GM18498 (cell line): ENCODE measurements around the gene ZNF326.

Experiments
- ATAC-seq: cut with Tn5 transposase; IDR thresholded peaks from one replicate; pipeline ENCODE4 v1.9.1; 2021; ENCODE audit warnings: mild to moderate bottlenecking, moderate library complexity; ENCODE audit not compliant: unreplicated experiment

Gene ZNF326, protein sequence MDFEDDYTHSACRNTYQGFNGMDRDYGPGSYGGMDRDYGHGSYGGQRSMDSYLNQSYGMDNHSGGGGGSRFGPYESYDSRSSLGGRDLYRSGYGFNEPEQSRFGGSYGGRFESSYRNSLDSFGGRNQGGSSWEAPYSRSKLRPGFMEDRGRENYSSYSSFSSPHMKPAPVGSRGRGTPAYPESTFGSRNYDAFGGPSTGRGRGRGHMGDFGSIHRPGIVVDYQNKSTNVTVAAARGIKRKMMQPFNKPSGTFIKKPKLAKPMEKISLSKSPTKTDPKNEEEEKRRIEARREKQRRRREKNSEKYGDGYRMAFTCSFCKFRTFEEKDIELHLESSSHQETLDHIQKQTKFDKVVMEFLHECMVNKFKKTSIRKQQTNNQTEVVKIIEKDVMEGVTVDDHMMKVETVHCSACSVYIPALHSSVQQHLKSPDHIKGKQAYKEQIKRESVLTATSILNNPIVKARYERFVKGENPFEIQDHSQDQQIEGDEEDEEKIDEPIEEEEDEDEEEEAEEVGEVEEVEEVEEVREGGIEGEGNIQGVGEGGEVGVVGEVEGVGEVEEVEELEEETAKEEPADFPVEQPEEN

GRCh38 chr1:89994805-89995597 is at the start of gene ZNF326:
TSS of gene ZNF326 (plus strand) at chr1:89995110. CDS start at chr1:89995258, 148 bp downstream.
- peak; percentile 97 for ATAC-seq

- peak; percentile 77 for ATAC-seq
These were observed 48.9 kb upstream of the ZNF326 start for GRCh38 chr1:89945852-89946476.

DNA sequence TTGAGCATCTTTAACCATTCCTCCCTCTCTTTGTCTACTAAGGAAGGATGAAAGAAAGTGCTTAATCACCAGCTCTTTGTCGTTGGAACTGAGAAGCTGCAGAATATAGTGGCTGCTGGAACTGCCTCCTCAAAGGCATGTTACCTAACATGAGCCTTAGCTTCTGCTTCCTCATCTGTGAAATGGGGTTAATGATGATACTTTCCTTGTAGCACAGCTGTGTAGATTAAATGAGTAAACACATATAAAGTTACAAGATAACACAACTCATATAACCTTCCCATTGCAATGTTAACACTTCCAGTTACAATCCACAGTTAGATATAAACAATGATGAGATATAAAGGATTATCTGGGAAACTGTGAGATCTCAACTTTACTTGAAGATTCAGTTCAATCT is 48.4 kb upstream of the ZNF326 start:
- no peak for ATAC-seq

DNA sequence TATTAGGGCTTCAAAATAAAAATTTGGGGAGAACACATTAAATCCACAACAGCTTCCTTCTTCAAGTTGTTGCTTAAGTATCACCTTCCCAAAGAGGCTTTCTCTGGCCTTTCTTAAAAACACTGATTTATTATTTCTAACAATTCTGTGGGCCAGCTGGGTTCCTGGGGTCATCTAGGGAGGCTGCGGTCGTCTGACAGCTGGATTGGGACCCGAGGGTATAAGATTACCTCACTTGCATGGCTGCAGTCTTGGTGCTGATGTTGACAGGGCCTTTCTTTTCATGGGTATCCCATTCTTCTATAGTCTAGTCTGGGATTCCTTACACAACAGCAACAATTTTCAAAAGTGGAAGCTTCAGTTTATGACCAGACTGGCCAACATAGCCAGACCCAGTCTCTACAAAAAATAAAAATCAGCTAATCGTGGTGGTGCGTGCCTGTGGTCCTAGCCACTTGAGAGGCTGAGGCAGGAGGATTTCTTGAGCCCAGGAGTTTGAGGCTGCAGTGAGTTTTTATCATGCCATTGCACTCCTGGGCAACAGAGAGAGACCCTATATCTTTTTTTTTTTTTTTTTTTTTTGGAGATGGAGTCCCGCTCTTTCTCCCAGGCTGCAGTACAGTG is 46.1 kb upstream of the ZNF326 start:
- no peak for ATAC-seq

DNA sequence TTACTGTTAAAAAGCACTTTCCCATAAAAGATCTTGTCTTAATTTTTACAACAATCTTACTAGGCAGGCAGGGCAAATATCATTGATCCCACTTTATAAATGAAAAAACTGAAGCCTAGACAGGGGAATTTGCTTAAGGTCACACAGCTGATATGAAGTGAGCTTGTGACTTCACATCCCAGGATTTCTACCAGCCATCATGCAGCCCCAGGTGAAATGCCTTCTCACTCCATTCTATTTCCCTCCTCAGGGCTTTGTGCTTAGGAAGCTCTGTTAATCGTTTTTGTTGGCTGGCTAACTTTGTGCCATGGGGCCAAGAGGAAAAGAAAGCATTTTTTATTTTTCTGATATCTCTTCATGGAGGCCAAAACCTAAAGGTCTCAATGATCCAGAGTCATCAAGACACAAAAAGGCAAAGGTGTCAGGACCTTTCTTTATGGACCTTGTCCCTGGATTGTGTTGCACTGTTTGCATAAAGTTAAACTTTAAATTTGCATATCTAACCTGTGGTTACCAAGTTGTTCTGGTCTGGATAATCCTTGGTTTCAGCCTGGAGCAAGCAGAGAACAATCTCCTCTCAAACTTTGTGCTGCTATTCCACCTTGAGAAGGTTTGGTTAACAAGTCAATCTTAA is 44.8 kb upstream of the ZNF326 start:
- no peak for ATAC-seq

- no peak for ATAC-seq
These were observed 44.2 kb upstream of the ZNF326 start for GRCh38 chr1:89950703-89951102.

GRCh38 chr1:89951766-89952604 is 42.9 kb upstream of the ZNF326 start:
- no peak for ATAC-seq

- ATAC-seq = no peak
These were observed 42.2 kb upstream of the ZNF326 start for GRCh38 chr1:89952605-89953130.

- ATAC-seq = peak; percentile 51
These were observed 41.7 kb upstream of the ZNF326 start for GRCh38 chr1:89953131-89953626.

DNA sequence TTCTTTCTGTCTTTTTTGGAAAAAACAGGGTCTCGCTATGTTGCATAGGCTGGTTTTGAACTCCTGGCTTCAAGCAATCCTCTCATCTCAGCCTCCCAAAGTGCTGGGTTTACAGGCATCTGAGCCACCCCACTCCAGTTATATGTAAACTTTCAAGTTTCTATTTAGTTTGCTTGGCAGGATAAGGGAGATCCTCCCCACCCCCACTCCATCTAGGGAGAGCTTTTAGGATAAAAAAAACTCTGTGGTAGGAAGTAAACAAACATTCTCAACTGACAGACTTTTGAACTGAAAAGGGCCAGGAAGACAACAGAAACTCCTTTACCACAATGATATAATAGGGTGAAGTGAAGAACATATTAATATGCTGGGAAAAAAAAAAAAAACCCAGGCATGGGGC is 41.0 kb upstream of the ZNF326 start:
- no peak for ATAC-seq

- ATAC-seq = no peak
These were observed 40.5 kb upstream of the ZNF326 start for GRCh38 chr1:89954401-89954800.

- ATAC-seq = no peak
These were observed 39.4 kb upstream of the ZNF326 start for GRCh38 chr1:89955311-89956205.

DNA sequence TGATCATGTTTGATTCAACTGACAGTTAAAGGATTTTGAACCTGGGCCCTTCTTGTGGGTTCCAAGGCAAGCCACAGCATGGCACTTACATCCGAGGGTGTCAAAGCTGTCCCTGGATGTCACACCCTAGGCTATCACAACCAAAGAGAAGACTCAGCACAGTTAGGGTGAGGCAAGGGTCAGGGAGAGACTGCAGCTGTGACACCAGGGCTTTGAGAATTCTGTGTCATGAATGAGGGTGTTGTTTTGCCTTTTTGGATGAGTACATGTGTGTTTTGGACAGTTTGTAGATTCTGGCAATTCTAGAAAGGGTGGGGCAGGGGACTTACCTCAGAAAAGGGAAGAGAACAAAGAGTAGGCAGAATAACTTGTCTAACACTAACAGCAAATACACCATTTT is 37.8 kb upstream of the ZNF326 start:
- ATAC-seq = peak; percentile 38

- ATAC-seq = no peak
These were observed 35.9 kb upstream of the ZNF326 start for GRCh38 chr1:89958851-89959654.

GRCh38 chr1:89959719-89960118 is 35.2 kb upstream of the ZNF326 start:
- ATAC-seq = no peak

GRCh38 chr1:89962024-89962741 is 32.7 kb upstream of the ZNF326 start:
- no peak for ATAC-seq

DNA sequence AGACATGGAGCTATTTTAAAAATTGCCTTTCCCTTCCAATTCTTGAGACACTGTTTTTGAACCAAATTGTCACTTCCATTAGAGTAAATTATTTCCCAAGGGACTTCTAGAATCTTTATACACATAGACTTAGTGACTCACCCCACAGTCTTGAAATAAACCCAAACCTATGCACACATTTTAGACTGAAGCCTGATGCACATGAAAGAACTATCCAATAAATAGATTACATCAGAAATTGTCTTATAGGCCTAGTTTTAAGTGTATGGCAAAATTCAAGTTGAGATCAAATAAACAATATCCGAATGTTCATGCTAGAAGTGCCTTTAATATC is 32.2 kb upstream of the ZNF326 start:
- ATAC-seq = no peak
